SH-SY5Y (cell line): ENCODE measurements around the gene MORC1.
A peak's percentile ranks its signal among the peaks of the same experiment; 100 is the strongest.

Experiments
- GATA2 ChIP-seq: IDR thresholded peaks from 2 replicates; pipeline ENCODE4 v1.6.1; 2011; ENCODE audit warnings: mild to moderate bottlenecking, low read depth, low read length
- GATA3 ChIP-seq: IDR thresholded peaks from 2 replicates; pipeline ENCODE4 v1.6.1; 2011; ENCODE audit warnings: low read depth, mild to moderate bottlenecking, low read length, moderate library complexity

DNA sequence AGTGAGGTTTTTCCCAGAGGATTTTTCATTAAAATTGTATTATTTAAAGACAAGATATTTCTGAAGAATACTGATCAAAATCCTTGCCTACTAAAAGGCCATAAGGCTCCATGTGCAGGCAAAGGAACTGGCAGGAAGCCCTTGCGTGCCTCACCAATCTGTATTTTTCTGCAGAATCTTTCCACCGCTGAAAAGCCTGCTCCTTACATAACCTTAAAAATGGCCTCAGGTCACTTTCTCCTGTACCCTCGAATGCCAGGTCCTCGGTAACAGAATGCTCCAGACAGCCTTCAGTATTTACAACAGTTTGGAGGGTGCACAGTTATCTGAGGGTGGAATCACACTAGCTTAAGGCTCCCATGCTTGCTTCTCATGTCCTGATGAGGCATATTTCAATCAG is 3.2 kb downstream of the MORC1 start:
- TF ChIP-seq GATA2 = 0 out of 2 replicates have a peak, but pooled peaks have one; percentile 24
- no peak for TF ChIP-seq GATA3
